ENCODE results near the gene TMPRSS9. TPM values are rescaled to one million over a fixed set of nuclear protein-coding genes. Genes with fewer than 3 reads are reported as not detected.

Gene TMPRSS9
- total RNA-seq, 4 donors from 2014 or later: 0.54 to 2.5 (median 0.85) TPM; not detected in 1

- H3K27me3 ChIP-seq: no peaks in the 10 kb centered on the region
- no peak overlapping the region for H3K4me3 ChIP-seq
- H3K27ac ChIP-seq: no peak overlapping the region
- TF ChIP-seq POLR2A (IDR thresholded peaks at IDR 0.05) (no peak), CTCF (IDR thresholded peaks at IDR 0.05) (no peak)
- DNase-seq: no peak
- H3K4me1 ChIP-seq: peaks cover 0 to 3% (median 0%) of the 10 kb centered on the region in 4 donors
- H3K36me3 ChIP-seq: no peaks in the 10 kb centered on the region
- no peaks in the 10 kb centered on the region for H3K9me3 ChIP-seq
Observed at GRCh38 chr19:2381148-2381820, 21.2 kb downstream of the TMPRSS9 start.

GRCh38 chr19:2382530-2383222 lies 22.6 kb downstream of the TMPRSS9 start:
- H3K9me3 ChIP-seq: no peaks in the 10 kb centered on the region
- H3K27ac ChIP-seq: no peak overlapping the region
- no peak overlapping the region for H3K4me3 ChIP-seq
- no peak for DNase-seq
- H3K4me1 ChIP-seq: peaks cover 0 to 3% (median 0%) of the 10 kb centered on the region in 4 donors
- no peak for TF ChIP-seq CTCF (IDR thresholded peaks at IDR 0.05)
- TF ChIP-seq POLR2A (IDR thresholded peaks at IDR 0.05): no peak
- H3K36me3 ChIP-seq: no peaks in the 10 kb centered on the region
- no peaks in the 10 kb centered on the region for H3K27me3 ChIP-seq

- TF ChIP-seq CTCF (IDR thresholded peaks at IDR 0.05): no peak
- TF ChIP-seq POLR2A (IDR thresholded peaks at IDR 0.05): no peak
- DNase-seq: peak in 2 of 3 donors; percentile 71 to 75
- no peaks in the 10 kb centered on the region for H3K27me3 ChIP-seq
- no peaks in the 10 kb centered on the region for H3K9me3 ChIP-seq
- H3K4me3 ChIP-seq: peak overlapping the region in 1 of 4 donors; percentile 8
- no peaks in the 10 kb centered on the region for H3K36me3 ChIP-seq
- H3K4me1 ChIP-seq: peaks cover 0 to 3% (median 0%) of the 10 kb centered on the region in 4 donors
- H3K27ac ChIP-seq: peak overlapping the region in 1 of 4 donors; percentile 65
Observed at GRCh38 chr19:2385053-2385721, 25.1 kb downstream of the TMPRSS9 start.

GRCh38 chr19:2387367-2388288 lies 27.6 kb downstream of the TMPRSS9 start:
- H3K4me1 ChIP-seq: peaks cover 0 to 3% (median 0%) of the 10 kb centered on the region in 4 donors
- DNase-seq: no peak
- no peaks in the 10 kb centered on the region for H3K27me3 ChIP-seq
- TF ChIP-seq CTCF (IDR thresholded peaks at IDR 0.05) (no peak), POLR2A (IDR thresholded peaks at IDR 0.05) (no peak)
- no peak overlapping the region for H3K27ac ChIP-seq
- H3K9me3 ChIP-seq: no peaks in the 10 kb centered on the region
- no peaks in the 10 kb centered on the region for H3K36me3 ChIP-seq
- no peak overlapping the region for H3K4me3 ChIP-seq

- no peak overlapping the region for H3K27ac ChIP-seq
- H3K4me3 ChIP-seq: no peak overlapping the region
- no peaks in the 10 kb centered on the region for H3K36me3 ChIP-seq
- no peaks in the 10 kb centered on the region for H3K9me3 ChIP-seq
- H3K4me1 ChIP-seq: peaks cover 0 to 3% (median 0%) of the 10 kb centered on the region in 4 donors
- DNase-seq: no peak
- H3K27me3 ChIP-seq: no peaks in the 10 kb centered on the region
- TF ChIP-seq POLR2A (IDR thresholded peaks at IDR 0.05): no peak
Observed at GRCh38 chr19:2389594-2389993, 29.5 kb downstream of the TMPRSS9 start.

Data from Peyer's patch (tissue), 4 donors.